K562 (cell line): ENCODE data around the gene TRIM47. TPM values are rescaled to one million over a fixed set of nuclear protein-coding genes. Genes with fewer than 3 reads are reported as not detected.

Experiments
- ATAC-seq: fragments of 200-7000 bp; cut with Tn5 transposase; 3 replicates; pipeline ENCODE4 v1.9.1; 2020; ENCODE audit warnings: moderate library complexity
- BruUV-seq: library from RNA; stranded (reverse); fragments of 400-500 nt; replicated peaks from 2 replicates; lab custom pipeline; 2021; lab: Mats Ljungman, UMichigan
- CTCF ChIA-PET: fragments of 300-600 bp; formaldehyde crosslinking; extraction: SDS; loops from one replicate; lab custom pipeline; 2021; ENCODE audit warnings: low intra/inter-chr PET ratio; lab: Yijun Ruan, JAX
- POLR2A ChIA-PET: fragments of 300-600, 350-650 bp; sonication (Branson Sonifier 250); formaldehyde crosslinking; extraction: SDS; loops from one replicate; lab custom pipeline; 2021; ENCODE audit warnings: antibody characterized with exemption, inconsistent platforms; lab: Yijun Ruan, JAX
- DNase-seq, 4 experiments: peaks; one replicate each; pipeline versions ENCODE4 v3.0.0 to v3.0.0-alpha.2; 2011 to 2018; ENCODE audit warnings: low spot score in 3 of 4, mixed read lengths in 3 of 4; ENCODE audit errors: extremely low read depth in 1 of 4
- FAIRE-seq: peaks from 2 replicates; lab custom pipeline; 2011; peaks lifted over from hg19 to GRCh38; lab: Jason Lieb, UNC
- H2AFZ ChIP-seq: 2 replicates; pipeline ENCODE4 v1.6.0; 2011; ENCODE audit warnings: low read depth, low read length, control low read depth, inconsistent platforms
- H3K27ac ChIP-seq: fragments of 200-600 bp; 3 replicates; pipeline ENCODE4 v1.8.0; 2011; ENCODE audit warnings: low read depth, mild to moderate bottlenecking, control low read depth, inconsistent platforms, low read length, moderate library complexity, mixed read lengths; ENCODE audit errors: extremely low read depth
- H3K27me3 ChIP-seq, 2 experiments: fragments of 300-600 bp in 1 of 2; 2 replicates in 1 of 2; 3 replicates in 1 of 2; pipeline versions ENCODE4 v1.6.0 to v1.8.0; 2011; ENCODE audit warnings: inconsistent platforms in 2 of 2, low read length in 2 of 2, mild to moderate bottlenecking in 1 of 2, mixed read lengths in 1 of 2, moderate library complexity in 1 of 2; ENCODE audit not compliant: control insufficient read depth in 2 of 2, insufficient read depth in 2 of 2
- H3K36me3 ChIP-seq: fragments of 300-600 bp; 3 replicates; pipeline ENCODE4 v1.8.0; 2011; ENCODE audit warnings: mild to moderate bottlenecking, low read length, inconsistent platforms; ENCODE audit not compliant: control insufficient read depth, insufficient read depth
- H3K4me1 ChIP-seq, 2 experiments: fragments of 200-600 bp in 1 of 2; replicated peaks in 1 of 2; 2 replicates in 1 of 2; 3 replicates in 1 of 2; pipeline versions ENCODE4 v1.5.1 to v1.8.0; 2011; ENCODE audit warnings: inconsistent platforms in 2 of 2, low read length in 2 of 2, mild to moderate bottlenecking in 1 of 2, mixed read lengths in 1 of 2, moderate library complexity in 1 of 2; ENCODE audit not compliant: control insufficient read depth in 2 of 2, insufficient read depth in 2 of 2
- H3K4me2 ChIP-seq: 2 replicates; pipeline ENCODE4 v1.6.1; 2011; ENCODE audit warnings: low read length, control low read depth, inconsistent platforms, mixed read lengths; ENCODE audit not compliant: insufficient read depth
- H3K4me3 ChIP-seq: fragments of 200-600 bp; sonication (generic), shearing (Covaris generic); 2 replicates; pipeline ENCODE4 v1.5.1; 2016; ENCODE audit warnings: control low read depth, inconsistent platforms
- H3K79me2 ChIP-seq: fragments of 200-600 bp; 3 replicates; pipeline ENCODE4 v1.8.0; 2011; ENCODE audit warnings: low read length, inconsistent platforms; ENCODE audit not compliant: control insufficient read depth, insufficient read depth
- H3K9ac ChIP-seq, 2 experiments: 2 replicates each; pipeline versions ENCODE4 v1.6.0 to v1.6.1; 2011; ENCODE audit warnings: low read depth in 2 of 2, low read length in 2 of 2, control low read depth in 1 of 2, inconsistent platforms in 1 of 2, mild to moderate bottlenecking in 1 of 2, mixed read lengths in 1 of 2; ENCODE audit not compliant: insufficient read depth in 1 of 2
- H3K9me1 ChIP-seq: one replicate; pipeline ENCODE4 v1.6.0; 2011; ENCODE audit warnings: inconsistent platforms, mild to moderate bottlenecking, low read length, moderate library complexity; ENCODE audit not compliant: control insufficient read depth, insufficient read depth
- H3K9me3 ChIP-seq: replicated peaks from 2 replicates; pipeline ENCODE4 v1.5.1; 2011; ENCODE audit warnings: low read depth, low read length, inconsistent platforms; ENCODE audit not compliant: control insufficient read depth, insufficient read depth
- H4K20me1 ChIP-seq: replicated peaks from 2 replicates; pipeline ENCODE4 v1.6.1; 2011; ENCODE audit warnings: low read length, inconsistent platforms, mixed read lengths; ENCODE audit not compliant: control insufficient read depth, insufficient read depth
- ATF4 ChIP-seq: fragments of 450-650 bp; formaldehyde crosslinking; IDR thresholded peaks from 2 replicates; pipeline ENCODE4 v1.4.0; 2022; ENCODE audit warnings: mild to moderate bottlenecking, moderate library complexity
- GABPB1 ChIP-seq: sonication (generic); formaldehyde crosslinking; IDR thresholded peaks from 2 replicates; pipeline ENCODE4 v1.8.0; 2022; ENCODE audit warnings: mild to moderate bottlenecking, missing genetic modification reagents
- GATAD2B ChIP-seq: fragments of 450-650 bp; IDR thresholded peaks from 2 replicates; pipeline ENCODE4 v1.6.1; 2017; ENCODE audit warnings: mild to moderate bottlenecking, borderline replicate concordance
- HDAC2 ChIP-seq: fragments of 450-650 bp; IDR thresholded peaks from 2 replicates; pipeline ENCODE4 v1.6.1; 2016; ENCODE audit warnings: mild to moderate bottlenecking
- HMG20A ChIP-seq: fragments of 450-650 bp; formaldehyde crosslinking; conservative IDR thresholded peaks from 2 replicates; pipeline ENCODE4 v1.4.0; 2020; ENCODE audit warnings: mild to moderate bottlenecking, mixed read lengths
- MEF2A ChIP-seq: IDR thresholded peaks from 2 replicates; pipeline ENCODE4 v1.6.1; 2011; ENCODE audit warnings: low read depth, mild to moderate bottlenecking, low read length, moderate library complexity; ENCODE audit not compliant: control insufficient read depth
- POLR2B ChIP-seq: fragments of 450-650 bp; IDR thresholded peaks from 2 replicates; pipeline ENCODE4 v1.6.1; 2018; ENCODE audit warnings: low read depth; ENCODE audit not compliant: partially characterized antibody
- POLR2H ChIP-seq: IDR thresholded peaks from 2 replicates; pipeline ENCODE4 v1.6.1; 2016; ENCODE audit warnings: missing genetic modification characterization, low read depth, mild to moderate bottlenecking, control low read depth, missing compliant biosample characterization, moderate library complexity
- RBFOX2 ChIP-seq: fragments of 200-400 bp; formaldehyde crosslinking; IDR thresholded peaks from 2 replicates; pipeline ENCODE4 v1.6.1; 2017; ENCODE audit warnings: low read depth, mild to moderate bottlenecking, low read length, moderate library complexity
- SNIP1 ChIP-seq: fragments of 450-650 bp; IDR thresholded peaks from 2 replicates; pipeline ENCODE4 v1.7.1; 2017; ENCODE audit warnings: low read depth, mild to moderate bottlenecking
- SP2 ChIP-seq: IDR thresholded peaks from 2 replicates; pipeline ENCODE4 v1.6.1; 2011; ENCODE audit warnings: mild to moderate bottlenecking, low read depth, low read length, moderate library complexity; ENCODE audit not compliant: poor library complexity, severe bottlenecking; ENCODE audit errors: extremely low read depth
- SREBF2 ChIP-seq: sonication (generic); formaldehyde crosslinking; IDR thresholded peaks from 2 replicates; pipeline ENCODE4 v1.4.0; 2020; ENCODE audit warnings: mild to moderate bottlenecking, missing genetic modification reagents
- SRSF3 ChIP-seq: fragments of 200-400 bp; formaldehyde crosslinking; IDR thresholded peaks from 2 replicates; pipeline ENCODE4 v1.6.1; 2016; ENCODE audit warnings: mild to moderate bottlenecking, low read length, moderate library complexity; ENCODE audit not compliant: insufficient read depth
- TCF15 ChIP-seq: fragments of 250-450 bp; sonication (Bioruptor Pico); IDR thresholded peaks from 2 replicates; pipeline ENCODE4 v1.8.0; 2022; ENCODE audit warnings: moderate library complexity, mild to moderate bottlenecking, inconsistent platforms
- ZFP1 ChIP-seq: fragments of 450-650 bp; formaldehyde crosslinking; IDR thresholded peaks from 2 replicates; pipeline ENCODE4 v1.4.0; 2020; ENCODE audit warnings: mild to moderate bottlenecking, mixed read lengths
- ZNF197 ChIP-seq: fragments of 200-800 bp; sonication (Bioruptor generic); IDR thresholded peaks from 2 replicates; pipeline ENCODE4 v1.6.1; 2016; ENCODE audit warnings: low read depth, missing genetic modification characterization, missing compliant biosample characterization
- ZNF316 ChIP-seq: fragments of 450-650 bp; IDR thresholded peaks from 2 replicates; pipeline ENCODE4 v1.6.1; 2016
- WGBS: fragments of 100-300 bp; shearing (Covaris generic); methylation state at CpG from one replicate; pipeline ENCODE4 v1.1.6; 2016; ENCODE audit warnings: low coverage, mixed read lengths; ENCODE audit not compliant: insufficient coverage; ENCODE audit errors: missing lambda C conversion rate; 5-methylcytosine and 5-hydroxymethylcytosine counted together
- in situ Hi-C: fragments of 300-500 bp; cut with MboI; formaldehyde crosslinking; loops from 4 replicates; pipeline ENCODE4 v1.15.0; 2018; ENCODE audit warnings: inconsistent platforms, mixed read lengths
- intact Hi-C: fragments of 100-400 bp; cut with micrococcal nuclease; formaldehyde crosslinking; loops from 2 replicates; pipeline ENCODE4 v1.14.2; 2022
- polyA plus RNA-seq, 8 experiments: library from polyadenylated mRNA; depleted of rRNA in 4 of 8; stranded (reverse) in 5 of 8; unstranded in 3 of 8; fragments of >200 nt; fragmentation: Nextera tagmentation in 2 of 8; fragmentation: Illumina TruSeq in 1 of 8; extraction: Ambion mirVana in 2 of 8; extraction: Trizol in 1 of 8; gene quantifications; 2 replicates each; pipeline versions ENCODE4 v1.2.1 to v1.2.3, GENCODE V29; 2011 to 2014; ENCODE audit warnings: inconsistent platforms in 1 of 8, missing spikeins in 1 of 8
- total RNA-seq, 7 experiments: library from RNA; depleted of rRNA in 6 of 7; stranded (reverse); fragments of >200 nt in 6 of 7; fragmentation: Illumina TruSeq in 2 of 7; extraction: Trizol in 2 of 7; gene quantifications; 2 replicates each; pipeline versions ENCODE4 v1.2.1 to v1.2.3, GENCODE V29; 2011 to 2021; ENCODE audit warnings: low replicate concordance in 1 of 7
- TF ChIP-seq, protein P1 (sequence below), 2 experiments: fragments of 200-800 bp in 1 of 2; sonication (Bioruptor generic) in 1 of 2; sonication (generic) in 1 of 2; formaldehyde crosslinking in 1 of 2; IDR thresholded peaks in 1 of 2; conservative IDR thresholded peaks in 1 of 2; 2 replicates each; pipeline versions ENCODE4 v1.5.0 to v1.6.1; 2016 to 2020; ENCODE audit warnings: missing compliant biosample characterization in 1 of 2, missing genetic modification characterization in 1 of 2, missing genetic modification reagents in 1 of 2

The TRIM47 gene
- total and polyA plus RNA-seq, 9 of the 15 experiments (the other 6 are each of a cell fraction or from before 2014, with no cell fraction given) = 0.56 to 6.1 (median 3.2) TPM

- peak overlapping the region in 1 of 2 experiments; percentile 71; a peak in 1 of 4 replicates for H3K9ac ChIP-seq
- no peak overlapping the region for H3K4me2 ChIP-seq
- intact Hi-C loops = no loop called here
- no TSS peak for BruUV-seq
- no peaks in the 10 kb centered on the region for H3K27me3 ChIP-seq
- H4K20me1 ChIP-seq = no peaks in the 10 kb centered on the region
- FAIRE-seq = no peak
- no peak overlapping the region for H3K4me3 ChIP-seq
- H3K9me3 ChIP-seq = no peaks in the 10 kb centered on the region
- no peaks in the 10 kb centered on the region for H3K9me1 ChIP-seq
- POLR2A ChIA-PET = interaction anchor here (1.4 to 4.7 kb wide), 3 partner anchors 8 to 20 kb away, joined by 5 to 36 read pairs (median 6); no protein-coding TSS in a partner anchor
- DNase-seq = no peak
- CTCF ChIA-PET = no interaction called here
- in situ Hi-C loops = no loop called here
- no peak overlapping the region for H2AFZ ChIP-seq
- H3K36me3 ChIP-seq = peaks cover 80% of the 10 kb centered on the region; the same call in 2 of the 3 replicates
- H3K79me2 ChIP-seq = peaks cover 29% of the 10 kb centered on the region
- peaks cover 8 to 63% of the 10 kb centered on the region in 2 experiments; a peak in 4 of 5 replicates for H3K4me1 ChIP-seq
- no peak overlapping the region for H3K27ac ChIP-seq
- 95% methylated on average over 15 of the region's 15 CpGs for WGBS
- ATAC-seq = no peak
- peak; percentile 52; the same call in 1 of the 2 replicates for TF ChIP-seq RBFOX2
- no peak for TF ChIP-seq GABPB1 (CRISPR knock-in tag)
- TF ChIP-seq SRSF3 = no peak
- no peak for TF ChIP-seq ZNF197 (CRISPR knock-in tag)
- TF ChIP-seq MEF2A = no peak
- no peak for TF ChIP-seq ATF4
- no peak for TF ChIP-seq HMG20A
- TF ChIP-seq ZFP1 (CRISPR knock-in tag) = no peak
- no peak for TF ChIP-seq SNIP1
- no peak for TF ChIP-seq POLR2H
- peak; percentile 4 for TF ChIP-seq POLR2B
- TF ChIP-seq, protein P1, sequence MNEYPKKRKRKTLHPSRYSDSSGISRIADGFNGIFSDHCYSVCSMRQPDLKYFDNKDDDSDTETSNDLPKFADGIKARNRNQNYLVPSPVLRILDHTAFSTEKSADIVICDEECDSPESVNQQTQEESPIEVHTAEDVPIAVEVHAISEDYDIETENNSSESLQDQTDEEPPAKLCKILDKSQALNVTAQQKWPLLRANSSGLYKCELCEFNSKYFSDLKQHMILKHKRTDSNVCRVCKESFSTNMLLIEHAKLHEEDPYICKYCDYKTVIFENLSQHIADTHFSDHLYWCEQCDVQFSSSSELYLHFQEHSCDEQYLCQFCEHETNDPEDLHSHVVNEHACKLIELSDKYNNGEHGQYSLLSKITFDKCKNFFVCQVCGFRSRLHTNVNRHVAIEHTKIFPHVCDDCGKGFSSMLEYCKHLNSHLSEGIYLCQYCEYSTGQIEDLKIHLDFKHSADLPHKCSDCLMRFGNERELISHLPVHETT (CRISPR knock-in tag; conservative IDR thresholded peaks at IDR 0.05 in 1 of 2, IDR thresholded peaks at IDR 0.05 in 1 of 2) = no peak
- no peak for TF ChIP-seq SREBF2 (CRISPR knock-in tag)
- no peak for TF ChIP-seq SP2
- no peak for TF ChIP-seq TCF15 (CRISPR knock-in tag)
- TF ChIP-seq GATAD2B = no peak
- no peak for TF ChIP-seq ZNF316
- TF ChIP-seq HDAC2 = no peak
Observed at GRCh38 chr17:75838410-75838809, 40.0 kb downstream of the TRIM47 start.
